HS-5 (cell line): ENCODE data around the gene PC.

Experiments
- DNase-seq: peaks from one replicate; pipeline ENCODE4 v3.0.0-alpha.2; 2012; ENCODE audit warnings: low read depth

The PC gene

GRCh38 chr11:66910669-66911068, 47.5 kb downstream of the PC start:
- DNase-seq: no peak

- DNase-seq: no peak
Measured at GRCh38 chr11:66910016-66910415, 48.2 kb downstream of the PC start.

GRCh38 chr11:66909181-66909580, 49.0 kb downstream of the PC start:
- no peak for DNase-seq

- no peak for DNase-seq
Measured at GRCh38 chr11:66907751-66908630, 50.2 kb downstream of the PC start.

GRCh38 chr11:66906061-66906733, 52.0 kb downstream of the PC start:
- DNase-seq: no peak

- DNase-seq: no peak
Measured at GRCh38 chr11:66905631-66906030, 52.6 kb downstream of the PC start.

- DNase-seq: no peak
Measured at GRCh38 chr11:66904981-66905521, 53.1 kb downstream of the PC start.

GRCh38 chr11:66904561-66904960, 53.6 kb downstream of the PC start:
- DNase-seq: no peak

GRCh38 chr11:66904055-66904454, 54.1 kb downstream of the PC start:
- DNase-seq: no peak

GRCh38 chr11:66902486-66903177, 55.6 kb downstream of the PC start:
- no peak for DNase-seq

- no peak for DNase-seq
Measured at GRCh38 chr11:66901964-66902390, 56.2 kb downstream of the PC start.

- no peak for DNase-seq
Measured at GRCh38 chr11:66894141-66894540, 64.0 kb downstream of the PC start.

GRCh38 chr11:66892911-66893310, 65.3 kb downstream of the PC start:
- no peak for DNase-seq

GRCh38 chr11:66891851-66892660, 66.1 kb downstream of the PC start:
- peak; percentile 93 for DNase-seq

GRCh38 chr11:66889960-66890359, 68.2 kb downstream of the PC start:
- no peak for DNase-seq

- DNase-seq: no peak
Measured at GRCh38 chr11:66888282-66888681, 69.9 kb downstream of the PC start.

GRCh38 chr11:66887526-66887925, 70.7 kb downstream of the PC start:
- no peak for DNase-seq

GRCh38 chr11:66886671-66887221, 71.4 kb downstream of the PC start:
- no peak for DNase-seq

GRCh38 chr11:66885950-66886440, 72.2 kb downstream of the PC start:
- no peak for DNase-seq

- no peak for DNase-seq
Measured at GRCh38 chr11:66885469-66885868, 72.7 kb downstream of the PC start.

- no peak for DNase-seq
Measured at GRCh38 chr11:66884443-66884842, 73.7 kb downstream of the PC start.
